ENCODE measurements around the gene RPGRIP1L.

- TF ChIP-seq, protein P1, sequence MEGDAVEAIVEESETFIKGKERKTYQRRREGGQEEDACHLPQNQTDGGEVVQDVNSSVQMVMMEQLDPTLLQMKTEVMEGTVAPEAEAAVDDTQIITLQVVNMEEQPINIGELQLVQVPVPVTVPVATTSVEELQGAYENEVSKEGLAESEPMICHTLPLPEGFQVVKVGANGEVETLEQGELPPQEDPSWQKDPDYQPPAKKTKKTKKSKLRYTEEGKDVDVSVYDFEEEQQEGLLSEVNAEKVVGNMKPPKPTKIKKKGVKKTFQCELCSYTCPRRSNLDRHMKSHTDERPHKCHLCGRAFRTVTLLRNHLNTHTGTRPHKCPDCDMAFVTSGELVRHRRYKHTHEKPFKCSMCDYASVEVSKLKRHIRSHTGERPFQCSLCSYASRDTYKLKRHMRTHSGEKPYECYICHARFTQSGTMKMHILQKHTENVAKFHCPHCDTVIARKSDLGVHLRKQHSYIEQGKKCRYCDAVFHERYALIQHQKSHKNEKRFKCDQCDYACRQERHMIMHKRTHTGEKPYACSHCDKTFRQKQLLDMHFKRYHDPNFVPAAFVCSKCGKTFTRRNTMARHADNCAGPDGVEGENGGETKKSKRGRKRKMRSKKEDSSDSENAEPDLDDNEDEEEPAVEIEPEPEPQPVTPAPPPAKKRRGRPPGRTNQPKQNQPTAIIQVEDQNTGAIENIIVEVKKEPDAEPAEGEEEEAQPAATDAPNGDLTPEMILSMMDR (IDR thresholded peaks at IDR 0.05; ENCODE audit: low read depth, low read length, poor library complexity, severe bottlenecking) = no peak
- TF ChIP-seq EZH2phosphoT487 (IDR thresholded peaks at IDR 0.05; ENCODE audit: borderline replicate concordance, low read length) = no peak
These were observed 121.9 kb downstream of the RPGRIP1L start for GRCh38 chr16:53581784-53582183.
